ENCODE measurements around the gene CTDSP1. TPM values are rescaled to one million over a fixed set of nuclear protein-coding genes. Genes with fewer than 3 reads are reported as not detected.
A peak's percentile ranks its signal among the peaks of the same experiment; 100 is the strongest.

CTDSP1 gene
- total RNA-seq, 1 donor from 2014 or later: 96.4 TPM

DNA sequence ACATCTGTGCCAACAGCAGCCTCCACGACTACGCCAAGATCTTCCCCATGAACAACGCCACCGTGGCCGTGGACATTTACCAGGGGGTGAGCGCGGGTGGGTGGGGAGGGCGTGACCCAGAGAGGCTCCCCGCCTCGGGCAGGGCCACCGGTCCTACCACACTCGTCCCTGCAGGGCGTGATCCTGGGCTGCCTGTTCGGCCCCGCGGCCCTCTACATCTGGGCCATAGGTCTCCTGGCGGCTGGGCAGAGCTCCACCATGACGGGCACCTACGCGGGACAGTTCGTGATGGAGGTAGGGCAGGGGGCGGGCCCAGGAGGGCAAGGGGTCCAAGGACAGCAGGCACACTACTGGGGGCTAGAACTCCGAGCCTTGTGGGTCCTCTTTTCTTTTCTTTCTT, 8.5 kb upstream of the CTDSP1 start:
- H3K4me1 Mint-ChIP-seq (ENCODE audit: unreplicated experiment): peaks cover 15% of the 10 kb centered on the region
- H3K27ac Mint-ChIP-seq: no peak overlapping the region
- peaks cover 4% of the 10 kb centered on the region for H3K9me3 Mint-ChIP-seq
- H3K36me3 Mint-ChIP-seq: no peaks in the 10 kb centered on the region
- TF ChIP-seq CTCF (conservative IDR thresholded peaks at IDR 0.05): no peak
- H3K4me3 Mint-ChIP-seq: no peak overlapping the region
- DNase-seq (ENCODE audit: extremely low spot score, unreplicated experiment): no peak
- peaks cover 6% of the 10 kb centered on the region for H3K27me3 Mint-ChIP-seq

- no peak for TF ChIP-seq CTCF (conservative IDR thresholded peaks at IDR 0.05)
- Mint-ChIP-seq H3K36me3 (no peaks in the 10 kb centered on the region), H3K4me3 (no peak overlapping the region), H3K27me3 (peaks cover 12% of the 10 kb centered on the region), H3K4me1 (ENCODE audit: unreplicated experiment) (peaks cover 13% of the 10 kb centered on the region), H3K9me3 (no peaks in the 10 kb centered on the region), H3K27ac (no peak overlapping the region)
- DNase-seq (ENCODE audit: extremely low spot score, unreplicated experiment): no peak
These were observed 7.2 kb upstream of the CTDSP1 start for GRCh38 chr2:218392459-218392858.

- Mint-ChIP-seq H3K36me3 (no peaks in the 10 kb centered on the region), H3K27me3 (peaks cover 17% of the 10 kb centered on the region), H3K9me3 (no peaks in the 10 kb centered on the region), H3K4me1 (ENCODE audit: unreplicated experiment) (peaks cover 17% of the 10 kb centered on the region), H3K4me3 (no peak overlapping the region), H3K27ac (no peak overlapping the region)
- no peak for DNase-seq (ENCODE audit: extremely low spot score, unreplicated experiment)
- no peak for TF ChIP-seq CTCF (conservative IDR thresholded peaks at IDR 0.05)
These were observed 6.7 kb upstream of the CTDSP1 start for GRCh38 chr2:218392891-218393462.

GRCh38 chr2:218393750-218394290, 5.8 kb upstream of the CTDSP1 start:
- H3K9me3 Mint-ChIP-seq: no peaks in the 10 kb centered on the region
- no peak for TF ChIP-seq CTCF (conservative IDR thresholded peaks at IDR 0.05)
- H3K27me3 Mint-ChIP-seq: peaks cover 18% of the 10 kb centered on the region
- H3K4me1 Mint-ChIP-seq (ENCODE audit: unreplicated experiment): peaks cover 17% of the 10 kb centered on the region
- H3K36me3 Mint-ChIP-seq: no peaks in the 10 kb centered on the region
- no peak for DNase-seq (ENCODE audit: extremely low spot score, unreplicated experiment)
- H3K27ac Mint-ChIP-seq: peak overlapping the region; percentile 26
- H3K4me3 Mint-ChIP-seq: peak overlapping the region; percentile 20

DNA sequence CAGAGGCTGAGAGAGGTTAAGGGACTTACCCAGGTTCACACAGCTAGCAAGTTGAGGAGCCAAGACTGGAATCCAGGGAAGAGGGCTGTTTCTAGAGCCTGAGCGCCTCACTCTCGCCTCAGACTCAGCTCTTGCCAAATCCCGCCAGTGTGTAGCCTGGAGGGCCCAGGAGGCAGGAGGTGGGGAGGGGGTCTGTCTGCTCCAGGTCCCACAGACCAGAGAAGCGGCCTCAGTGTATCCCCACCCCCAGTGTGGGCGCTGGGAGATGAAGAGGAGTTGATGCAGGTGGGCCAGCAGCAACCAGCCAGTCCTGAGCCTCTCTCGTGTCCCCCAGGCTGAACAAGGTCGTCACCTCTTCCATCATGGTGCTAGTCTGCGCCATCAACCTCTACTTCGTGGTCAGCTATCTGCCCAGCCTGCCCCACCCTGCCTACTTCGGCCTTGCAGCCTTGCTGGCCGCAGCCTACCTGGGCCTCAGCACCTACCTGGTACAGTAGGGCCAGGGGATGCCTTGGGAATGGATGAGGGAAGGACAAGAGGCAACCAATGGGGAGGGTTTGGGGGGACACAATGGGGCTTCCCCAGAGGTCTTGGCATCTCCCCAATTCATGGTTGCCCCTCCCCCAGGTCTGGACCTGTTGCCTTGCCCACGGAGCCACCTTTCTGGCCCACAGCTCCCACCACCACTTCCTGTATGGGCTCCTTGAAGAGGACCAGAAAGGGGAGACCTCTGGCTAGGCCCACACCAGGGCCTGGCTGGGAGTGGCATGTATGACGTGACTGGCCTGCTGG, 5.2 kb upstream of the CTDSP1 start:
- peaks cover 18% of the 10 kb centered on the region for H3K27me3 Mint-ChIP-seq
- no peak for TF ChIP-seq CTCF (conservative IDR thresholded peaks at IDR 0.05)
- no peaks in the 10 kb centered on the region for H3K36me3 Mint-ChIP-seq
- peak overlapping the region; percentile 20 for H3K4me3 Mint-ChIP-seq
- H3K27ac Mint-ChIP-seq: peak overlapping the region; percentile 26
- H3K9me3 Mint-ChIP-seq: no peaks in the 10 kb centered on the region
- H3K4me1 Mint-ChIP-seq (ENCODE audit: unreplicated experiment): peaks cover 17% of the 10 kb centered on the region
- DNase-seq (ENCODE audit: extremely low spot score, unreplicated experiment): no peak
